ENCODE results near the gene RAD18.

RAD18 gene

DNA sequence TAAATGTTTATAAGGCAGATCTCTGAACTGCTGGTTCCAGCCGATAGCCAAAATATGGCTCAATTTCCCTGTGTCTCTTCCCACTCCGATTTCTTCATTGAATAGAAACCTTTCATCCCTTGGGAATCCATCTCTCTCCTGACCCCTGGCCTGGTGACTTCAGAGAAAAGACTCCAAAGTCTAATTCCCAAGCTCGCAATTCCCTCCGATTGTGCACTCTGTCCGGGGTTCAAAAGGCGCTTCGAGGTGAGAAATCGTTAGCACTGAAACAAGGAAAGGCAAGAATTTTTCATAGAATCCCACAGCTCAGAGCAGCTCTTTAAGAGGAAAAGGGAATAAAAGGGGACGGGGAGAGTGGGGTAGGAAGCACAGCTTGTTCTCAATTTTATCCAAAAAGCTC, 18.4 kb upstream of the RAD18 start:
- TF ChIP-seq CTCF (IDR thresholded peaks at IDR 0.05; ENCODE audit: low read depth, low read length): no peak
- H3K4me3 ChIP-seq (ENCODE audit: low read depth, low read length): no peak overlapping the region

DNA sequence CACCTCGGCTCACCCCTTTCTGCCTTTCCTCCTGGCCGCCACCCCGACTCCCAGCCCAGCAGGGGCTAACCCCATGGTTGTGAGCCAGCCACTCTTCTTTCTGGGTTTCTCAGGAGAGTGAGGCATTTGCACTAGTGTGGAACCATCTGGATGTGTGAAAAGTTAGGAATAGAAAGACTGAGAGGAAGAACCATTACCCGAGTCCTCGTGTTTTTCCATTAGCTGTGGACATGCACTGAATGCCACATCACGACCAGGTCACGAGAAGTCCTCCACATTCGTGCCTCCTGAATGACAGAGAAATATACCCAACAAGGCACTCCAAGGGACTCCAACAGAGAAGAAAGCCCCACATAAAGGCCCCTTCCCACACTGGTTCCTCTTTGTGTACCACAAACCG, 18.0 kb upstream of the RAD18 start:
- TF ChIP-seq CTCF (IDR thresholded peaks at IDR 0.05; ENCODE audit: low read depth, low read length): no peak
- H3K4me3 ChIP-seq (ENCODE audit: low read depth, low read length): no peak overlapping the region

DNA sequence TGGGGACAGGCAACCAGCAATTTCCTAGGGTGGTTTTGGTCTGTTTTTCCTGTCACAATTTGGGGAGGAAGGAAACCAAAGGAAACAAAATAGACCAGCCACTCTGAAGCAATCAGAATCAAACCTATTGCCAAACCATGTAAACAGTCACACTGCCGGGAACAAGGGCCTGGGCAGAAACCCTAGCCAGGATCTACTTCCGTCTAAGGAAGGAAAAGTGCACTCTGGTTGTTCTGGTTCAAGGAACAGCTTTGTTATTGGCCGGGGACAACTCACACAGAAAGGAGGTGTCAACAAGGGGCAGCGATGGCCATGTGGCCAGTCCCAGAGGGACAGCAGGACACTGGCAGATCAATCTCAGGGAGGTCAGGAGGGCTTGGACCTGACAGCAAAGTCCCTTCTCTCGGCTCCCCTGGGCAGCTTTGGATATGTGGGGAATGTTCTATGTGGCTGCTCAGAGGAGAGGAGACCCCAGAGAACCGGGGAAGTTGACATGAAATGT, 17.5 kb upstream of the RAD18 start:
- TF ChIP-seq CTCF (IDR thresholded peaks at IDR 0.05; ENCODE audit: low read depth, low read length): no peak

GRCh38 chr3:8979262-8979661, 16.0 kb upstream of the RAD18 start:
- H3K4me3 ChIP-seq (ENCODE audit: low read depth, low read length): no peak overlapping the region
- TF ChIP-seq CTCF (IDR thresholded peaks at IDR 0.05; ENCODE audit: low read depth, low read length): no peak

More for the DNA sequence above, 17.5 kb upstream of the RAD18 start:
- H3K4me3 ChIP-seq (ENCODE audit: low read depth, low read length): no peak overlapping the region

GRCh38 chr3:8978551-8978950, 15.3 kb upstream of the RAD18 start:
- H3K4me3 ChIP-seq (ENCODE audit: low read depth, low read length): no peak overlapping the region
- TF ChIP-seq CTCF (IDR thresholded peaks at IDR 0.05; ENCODE audit: low read depth, low read length): no peak

DNA sequence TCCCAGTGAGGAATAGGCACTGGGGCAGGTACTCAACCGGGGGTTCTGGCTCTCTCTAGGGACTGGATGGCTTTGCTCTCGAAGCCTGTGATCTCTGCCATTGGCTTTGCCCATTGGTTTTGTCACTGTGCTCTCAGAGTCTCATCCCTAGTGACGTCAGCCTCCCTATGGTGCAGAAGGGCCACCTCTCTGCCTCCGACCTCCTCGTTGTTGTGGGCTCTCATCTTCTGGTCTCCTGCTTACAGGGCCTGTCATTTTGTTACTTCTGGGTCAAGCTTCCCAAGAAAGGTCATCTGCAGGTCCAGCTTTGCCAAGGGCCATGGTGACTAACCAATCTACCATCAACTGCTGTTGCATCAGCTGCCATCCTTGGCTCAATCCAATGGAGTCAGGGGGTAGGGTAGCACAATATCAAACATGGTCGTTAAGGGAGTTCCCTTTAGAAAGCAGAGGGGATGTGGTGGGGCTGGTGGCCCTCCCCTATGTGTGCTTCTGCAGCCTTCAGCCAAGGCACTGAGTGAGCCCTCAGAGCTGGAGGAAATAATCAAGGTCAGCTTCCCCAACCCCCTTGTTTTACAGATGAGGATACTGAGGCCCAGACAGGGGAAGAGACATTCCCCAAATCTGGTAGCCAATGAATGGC, 13.4 kb upstream of the RAD18 start:
- no peak for TF ChIP-seq CTCF (IDR thresholded peaks at IDR 0.05; ENCODE audit: low read depth, low read length)

GRCh38 chr3:8975081-8976020, 12.1 kb upstream of the RAD18 start:
- TF ChIP-seq CTCF (IDR thresholded peaks at IDR 0.05; ENCODE audit: low read depth, low read length): no peak
- H3K4me3 ChIP-seq (ENCODE audit: low read depth, low read length): no peak overlapping the region

More for the DNA sequence above, 13.4 kb upstream of the RAD18 start:
- no peak overlapping the region for H3K4me3 ChIP-seq (ENCODE audit: low read depth, low read length)

All from WI38 (cell line).